ENCODE measurements around the gene RANBP17. TPM values are rescaled to one million over a fixed set of nuclear protein-coding genes. Genes with fewer than 3 reads are reported as not detected.
A peak's percentile ranks its signal among the peaks of the same experiment; 100 is the strongest.

Gene RANBP17
- total RNA-seq, 2 donors from 2014 or later: 26.6 to 28.0 TPM

DNA sequence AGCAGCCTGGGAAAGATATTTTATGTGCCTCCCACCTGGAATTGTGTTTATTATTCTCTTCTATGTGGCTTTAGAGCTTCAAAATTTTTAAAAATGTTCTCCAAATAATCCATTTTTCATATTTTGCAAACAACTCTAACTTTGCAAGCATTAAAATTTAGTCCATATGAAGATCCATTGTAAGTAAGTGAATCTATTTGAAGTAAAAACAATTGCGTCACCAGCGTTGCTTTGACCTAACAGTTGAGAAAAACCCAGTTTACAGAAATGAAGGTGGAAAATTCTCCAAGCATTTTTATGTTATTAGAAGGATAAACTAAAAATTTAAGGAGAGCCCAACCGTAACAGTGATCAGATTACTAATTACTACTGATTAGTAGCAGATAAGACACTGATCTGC lies 408.3 kb downstream of the RANBP17 start:
- TF ChIP-seq CTCF (conservative IDR thresholded peaks at IDR 0.05): no peak
- Histone ChIP-seq H3K9ac (ENCODE audit: extremely low read depth, low read length, poor library complexity, severe bottlenecking) (no peak overlapping the region), H3K27ac (ENCODE audit: low read depth, low read length) (no peak overlapping the region), H3K4me3 (ENCODE audit: low read length) (no peak overlapping the region), H3K36me3 (ENCODE audit: control insufficient read depth, insufficient read depth, low read length) (no peaks in the 10 kb centered on the region), H3K4me1 (ENCODE audit: control insufficient read depth, insufficient read depth, low read length) (no peaks in the 10 kb centered on the region), H3K9me3 (ENCODE audit: control insufficient read depth, low read length) (peaks cover 3% of the 10 kb centered on the region), H3K27me3 (ENCODE audit: control insufficient read depth, insufficient read depth, low read length, poor library complexity, severe bottlenecking) (no peaks in the 10 kb centered on the region)
- Mint-ChIP-seq H3K27ac (no peak overlapping the region), H3K4me1 (no peaks in the 10 kb centered on the region), H3K9me3 (no peaks in the 10 kb centered on the region), H3K36me3 (ENCODE audit: low read depth) (peaks cover 3% of the 10 kb centered on the region), H3K4me3 (no peak overlapping the region), H3K27me3 (ENCODE audit: insufficient read depth) (no peaks in the 10 kb centered on the region)
- 94% methylated on average over 3 of the region's 3 CpGs; no CpG with 5 or more reads in 1 of the 2 experiments for WGBS, 2 experiments (ENCODE audit: insufficient coverage in 1 of 2, insufficient read length in 1 of 2)
- no peak for DNase-seq

GRCh38 chr5:171271798-171272197 lies 410.0 kb downstream of the RANBP17 start:
- H3K36me3 Mint-ChIP-seq (ENCODE audit: low read depth): peaks cover 3% of the 10 kb centered on the region
- H3K4me3 ChIP-seq (ENCODE audit: low read length): no peak overlapping the region
- no peaks in the 10 kb centered on the region for H3K4me1 ChIP-seq (ENCODE audit: control insufficient read depth, insufficient read depth, low read length)
- 97 to 100% methylated on average over 1 to 3 of the region's 3 CpGs for WGBS, 2 experiments (ENCODE audit: insufficient coverage in 1 of 2, insufficient read length in 1 of 2)
- no peak overlapping the region for H3K9ac ChIP-seq (ENCODE audit: extremely low read depth, low read length, poor library complexity, severe bottlenecking)
- no peak overlapping the region for H3K27ac ChIP-seq (ENCODE audit: low read depth, low read length)
- no peaks in the 10 kb centered on the region for H3K4me1 Mint-ChIP-seq
- no peak overlapping the region for H3K4me3 Mint-ChIP-seq
- H3K27me3 ChIP-seq (ENCODE audit: control insufficient read depth, insufficient read depth, low read length, poor library complexity, severe bottlenecking): no peaks in the 10 kb centered on the region
- no peaks in the 10 kb centered on the region for H3K27me3 Mint-ChIP-seq (ENCODE audit: insufficient read depth)
- H3K36me3 ChIP-seq (ENCODE audit: control insufficient read depth, insufficient read depth, low read length): no peaks in the 10 kb centered on the region
- no peak overlapping the region for H3K27ac Mint-ChIP-seq
- H3K9me3 Mint-ChIP-seq: no peaks in the 10 kb centered on the region
- no peak for DNase-seq
- no peak for TF ChIP-seq CTCF (conservative IDR thresholded peaks at IDR 0.05)
- peaks cover 3% of the 10 kb centered on the region for H3K9me3 ChIP-seq (ENCODE audit: control insufficient read depth, low read length)

DNA sequence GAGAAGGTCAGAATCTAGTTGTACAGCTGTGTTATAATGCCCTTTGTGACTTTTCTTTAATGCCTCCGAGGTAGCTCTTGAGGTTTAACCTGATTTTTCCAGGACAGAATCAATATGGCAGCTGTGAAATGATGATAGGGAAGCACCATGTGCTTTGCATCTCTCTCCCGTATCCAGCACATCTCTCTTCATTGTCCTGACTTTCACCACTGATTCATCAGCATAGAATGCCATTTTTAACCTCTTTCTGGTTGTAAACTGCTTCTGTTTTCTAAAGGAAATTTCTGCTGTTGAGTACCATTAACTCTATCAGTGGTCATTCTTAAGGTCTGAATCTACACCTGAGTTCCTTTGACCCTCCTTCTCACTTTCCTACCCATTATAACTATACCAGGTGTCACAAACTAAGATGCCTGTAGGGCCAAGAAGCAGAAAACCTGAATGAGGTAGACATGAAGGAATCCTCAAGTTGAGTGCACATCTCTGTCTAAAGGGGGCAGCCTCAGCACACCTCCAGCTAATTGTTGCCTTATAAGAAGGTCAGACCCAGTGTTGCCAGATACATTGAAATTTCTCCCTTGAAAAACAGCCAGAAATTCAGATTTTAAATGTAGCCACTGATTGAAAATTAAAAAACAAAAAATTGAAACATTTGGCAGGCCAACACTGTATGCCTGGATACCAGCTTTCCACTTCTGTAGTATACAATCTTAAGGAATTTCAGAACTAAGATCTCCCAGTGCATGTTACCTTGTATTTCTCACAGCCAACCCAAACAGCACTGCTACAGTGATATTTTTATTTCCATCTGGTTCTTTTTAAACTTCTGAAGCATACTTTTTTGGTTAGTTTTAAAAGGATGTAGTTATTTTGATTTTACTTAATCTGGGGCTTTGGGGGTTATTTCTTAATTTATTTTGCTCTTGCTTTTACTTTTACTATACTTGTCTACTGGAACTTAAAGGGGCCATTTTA lies 411.5 kb downstream of the RANBP17 start:
- Mint-ChIP-seq H3K9me3 (no peaks in the 10 kb centered on the region), H3K4me3 (no peak overlapping the region), H3K27me3 (ENCODE audit: insufficient read depth) (no peaks in the 10 kb centered on the region), H3K4me1 (no peaks in the 10 kb centered on the region), H3K27ac (no peak overlapping the region), H3K36me3 (ENCODE audit: low read depth) (no peaks in the 10 kb centered on the region)
- Histone ChIP-seq H3K4me1 (ENCODE audit: control insufficient read depth, insufficient read depth, low read length) (no peaks in the 10 kb centered on the region), H3K4me3 (ENCODE audit: low read length) (no peak overlapping the region), H3K36me3 (ENCODE audit: control insufficient read depth, insufficient read depth, low read length) (no peaks in the 10 kb centered on the region), H3K9me3 (ENCODE audit: control insufficient read depth, low read length) (peaks cover 3% of the 10 kb centered on the region), H3K9ac (ENCODE audit: extremely low read depth, low read length, poor library complexity, severe bottlenecking) (no peak overlapping the region), H3K27me3 (ENCODE audit: control insufficient read depth, insufficient read depth, low read length, poor library complexity, severe bottlenecking) (no peaks in the 10 kb centered on the region), H3K27ac (ENCODE audit: low read depth, low read length) (no peak overlapping the region)
- TF ChIP-seq CTCF (conservative IDR thresholded peaks at IDR 0.05): peak; percentile 81
- peak; percentile 77 for DNase-seq
- WGBS, 2 experiments (ENCODE audit: insufficient coverage in 1 of 2, insufficient read length in 1 of 2): 88 to 100% methylated on average over 1 to 2 of the region's 2 CpGs
